Activated T-cell treated with anti-CD3 and anti-CD28 coated beads, Interleukin-2, amount 50 U/mL, for 4 hours (primary cell): ENCODE measurements around the gene BTBD9. TPM values are rescaled to one million over a fixed set of nuclear protein-coding genes. Genes with fewer than 3 reads are reported as not detected.

Experiments
- ATAC-seq, 2 donors: fragments of 200-7000 bp; cut with Tn5 transposase; one replicate each; pipeline ENCODE4 v1.10.0; 2021
- DNase-seq: peaks from one replicate; pipeline ENCODE4 v3.0.0-alpha.2; 2020
- H3K27me3 Mint-ChIP-seq: one replicate; pipeline ENCODE4 v1.8.0; 2021; ENCODE audit warnings: low read depth, mixed read lengths
- H3K36me3 Mint-ChIP-seq: one replicate; pipeline ENCODE4 v1.8.0; 2022; ENCODE audit warnings: mixed read lengths; ENCODE audit not compliant: insufficient read depth
- H3K4me1 Mint-ChIP-seq: one replicate; pipeline ENCODE4 v1.8.0; 2021; ENCODE audit warnings: low read depth, mixed read lengths
- H3K4me3 Mint-ChIP-seq: one replicate; pipeline ENCODE4 v1.8.0; 2021; ENCODE audit warnings: mild to moderate bottlenecking, moderate library complexity, mixed read lengths
- H3K9me3 Mint-ChIP-seq: one replicate; pipeline ENCODE4 v1.8.0; 2021; ENCODE audit warnings: mixed read lengths
- total RNA-seq, 3 donors: library from RNA; stranded (reverse); gene quantifications; one replicate each; pipeline ENCODE4 v1.2.1, GENCODE V29; 2021

BTBD9 gene
- total RNA-seq, 3 donors from 2014 or later, result 13.1 to 22.9 (median 15.5) TPM

DNA sequence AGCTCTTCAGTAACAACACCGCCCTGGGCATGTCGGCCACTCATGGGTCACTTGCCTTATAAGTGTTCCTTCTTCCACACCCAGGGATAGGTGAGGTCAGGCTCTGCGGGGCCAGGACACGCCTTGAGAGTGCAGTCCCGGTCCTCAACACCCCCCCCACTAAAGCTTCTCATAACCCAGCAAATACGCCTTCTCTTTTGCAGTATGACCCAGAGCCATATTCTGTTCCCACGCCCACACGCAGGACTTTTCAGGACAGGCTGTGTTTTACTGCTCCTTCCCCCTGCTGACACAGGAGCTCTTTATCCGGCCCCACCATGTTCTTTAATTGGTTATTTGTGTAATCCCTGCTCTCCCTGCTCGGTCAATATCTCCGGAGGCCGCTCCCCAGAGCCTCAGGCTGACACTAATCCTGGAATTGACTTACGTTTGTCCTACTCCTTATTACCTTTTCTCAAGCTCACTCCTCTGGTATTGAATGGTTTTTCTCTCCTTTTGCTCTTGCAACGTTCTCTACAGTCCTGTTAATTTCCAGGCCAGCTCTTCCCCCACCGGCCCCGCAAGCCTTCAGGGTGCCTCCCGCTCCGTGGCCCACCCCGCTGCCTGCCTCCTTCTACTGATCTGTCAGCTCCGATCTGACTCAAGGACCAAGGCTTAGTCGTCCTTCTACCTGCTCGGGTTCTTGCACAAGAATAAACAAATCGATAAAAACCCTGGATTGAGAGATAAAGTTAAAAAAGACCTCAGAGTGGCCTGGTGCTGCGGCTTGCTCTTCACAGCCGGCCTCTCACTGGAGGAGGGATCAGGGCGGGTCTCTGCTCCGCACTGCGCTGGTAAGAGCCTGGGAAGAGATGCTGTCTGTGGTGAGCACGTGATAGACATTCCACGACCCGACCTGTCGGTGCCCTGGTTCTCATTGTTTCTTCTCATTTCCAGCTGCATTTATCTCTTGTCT lies 462.7 kb downstream of the BTBD9 start:
- H3K36me3 Mint-ChIP-seq, result peaks cover 12% of the 10 kb centered on the region
- ATAC-seq, result no peak
- H3K4me3 Mint-ChIP-seq, result no peak overlapping the region
- H3K27me3 Mint-ChIP-seq, result no peaks in the 10 kb centered on the region
- H3K9me3 Mint-ChIP-seq, result no peaks in the 10 kb centered on the region
- no peaks in the 10 kb centered on the region for H3K4me1 Mint-ChIP-seq
- DNase-seq, result no peak

DNA sequence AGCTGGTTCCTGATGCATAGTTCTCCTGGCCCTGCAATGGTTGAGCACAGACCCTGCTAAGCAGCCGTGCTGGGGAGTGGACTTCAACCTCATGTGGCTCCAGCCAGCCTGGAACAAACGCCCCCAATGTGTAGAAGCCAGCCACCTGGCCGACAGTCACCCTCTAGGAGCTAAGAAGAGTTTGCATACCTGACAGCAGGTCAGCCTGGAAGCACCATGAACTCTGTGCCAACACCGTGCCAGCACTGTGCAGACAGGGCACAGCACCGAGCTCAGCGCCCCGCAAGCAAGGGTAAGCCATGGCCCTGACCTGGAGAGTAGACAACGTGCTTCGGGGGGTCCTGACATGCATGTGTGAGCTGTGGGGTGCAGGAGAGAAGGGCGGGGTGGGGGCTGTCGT lies 463.9 kb downstream of the BTBD9 start:
- Mint-ChIP-seq H3K9me3 (no peaks in the 10 kb centered on the region), H3K36me3 (peaks cover 12% of the 10 kb centered on the region), H3K27me3 (no peaks in the 10 kb centered on the region), H3K4me3 (no peak overlapping the region), H3K4me1 (no peaks in the 10 kb centered on the region)
- ATAC-seq, result no peak
- DNase-seq, result no peak

DNA sequence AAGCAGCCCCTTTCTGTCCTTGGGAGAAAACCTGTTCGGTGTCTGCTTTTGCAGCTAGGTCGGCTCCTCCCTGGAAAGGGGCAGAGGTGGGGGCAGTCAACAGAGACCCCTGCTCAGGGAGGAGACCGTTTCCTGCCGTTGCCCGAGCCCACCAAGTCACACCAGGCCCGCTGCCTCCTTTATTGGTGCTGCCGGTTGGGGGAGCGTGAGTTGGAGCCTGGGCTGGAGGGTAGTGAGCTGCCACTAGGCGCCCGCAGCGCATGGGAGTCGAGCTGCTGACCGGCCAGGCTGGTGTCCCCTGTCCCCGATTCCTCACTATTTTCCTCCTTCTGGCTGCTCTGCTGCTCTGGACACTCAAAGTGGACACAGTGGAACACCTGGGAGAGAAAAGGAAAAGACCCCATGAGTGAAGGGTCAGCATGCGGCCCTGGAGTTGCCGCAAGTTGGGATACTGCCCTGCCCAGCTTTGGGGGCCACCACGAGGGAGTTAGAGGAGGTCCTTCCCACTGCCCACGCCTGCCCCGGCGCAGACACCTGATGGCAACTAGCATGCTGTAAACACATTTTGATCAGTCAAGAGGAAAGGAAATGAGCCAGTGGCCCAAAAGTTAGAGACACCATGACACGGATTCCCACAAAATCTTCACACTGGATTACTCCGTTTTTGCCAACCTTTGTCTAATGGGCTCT lies 464.8 kb downstream of the BTBD9 start:
- Mint-ChIP-seq H3K36me3 (peaks cover 12% of the 10 kb centered on the region), H3K4me1 (no peaks in the 10 kb centered on the region), H3K27me3 (no peaks in the 10 kb centered on the region), H3K9me3 (no peaks in the 10 kb centered on the region), H3K4me3 (no peak overlapping the region)
- no peak for ATAC-seq
- DNase-seq, result no peak

GRCh38 chr6:38174315-38174714 lies 465.4 kb downstream of the BTBD9 start:
- ATAC-seq, result no peak
- peaks cover 12% of the 10 kb centered on the region for H3K36me3 Mint-ChIP-seq
- H3K4me1 Mint-ChIP-seq, result no peaks in the 10 kb centered on the region
- no peak overlapping the region for H3K4me3 Mint-ChIP-seq
- no peaks in the 10 kb centered on the region for H3K9me3 Mint-ChIP-seq
- no peaks in the 10 kb centered on the region for H3K27me3 Mint-ChIP-seq
- DNase-seq, result no peak

DNA sequence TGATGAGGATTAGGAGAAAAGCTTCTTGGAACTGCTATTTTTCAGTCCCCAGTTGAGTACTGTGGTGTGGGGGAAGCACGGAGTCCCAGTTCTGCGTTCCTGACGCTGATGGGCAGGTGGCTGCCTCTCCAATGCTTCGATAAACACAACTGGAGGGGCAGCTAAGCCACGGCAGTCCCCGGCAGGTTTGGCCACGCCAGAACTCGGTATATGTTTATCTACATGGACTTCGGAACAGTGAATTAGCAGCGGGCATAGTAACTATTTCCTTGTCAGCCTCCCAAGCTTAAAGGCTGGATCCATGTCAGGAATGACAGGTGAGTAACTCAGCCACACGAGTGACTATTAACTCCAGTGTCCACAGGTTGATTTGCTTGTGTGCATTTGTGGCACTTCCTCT lies 465.8 kb downstream of the BTBD9 start:
- DNase-seq (no peak), ATAC-seq (no peak)
- H3K9me3 Mint-ChIP-seq, result no peaks in the 10 kb centered on the region
- H3K4me3 Mint-ChIP-seq, result no peak overlapping the region
- H3K4me1 Mint-ChIP-seq, result no peaks in the 10 kb centered on the region
- peaks cover 12% of the 10 kb centered on the region for H3K36me3 Mint-ChIP-seq
- no peaks in the 10 kb centered on the region for H3K27me3 Mint-ChIP-seq

GRCh38 chr6:38172739-38173410 lies 466.9 kb downstream of the BTBD9 start:
- no peak for DNase-seq
- Mint-ChIP-seq H3K4me1 (no peaks in the 10 kb centered on the region), H3K4me3 (no peak overlapping the region), H3K36me3 (peaks cover 12% of the 10 kb centered on the region), H3K27me3 (no peaks in the 10 kb centered on the region), H3K9me3 (no peaks in the 10 kb centered on the region)
- no peak for ATAC-seq

DNA sequence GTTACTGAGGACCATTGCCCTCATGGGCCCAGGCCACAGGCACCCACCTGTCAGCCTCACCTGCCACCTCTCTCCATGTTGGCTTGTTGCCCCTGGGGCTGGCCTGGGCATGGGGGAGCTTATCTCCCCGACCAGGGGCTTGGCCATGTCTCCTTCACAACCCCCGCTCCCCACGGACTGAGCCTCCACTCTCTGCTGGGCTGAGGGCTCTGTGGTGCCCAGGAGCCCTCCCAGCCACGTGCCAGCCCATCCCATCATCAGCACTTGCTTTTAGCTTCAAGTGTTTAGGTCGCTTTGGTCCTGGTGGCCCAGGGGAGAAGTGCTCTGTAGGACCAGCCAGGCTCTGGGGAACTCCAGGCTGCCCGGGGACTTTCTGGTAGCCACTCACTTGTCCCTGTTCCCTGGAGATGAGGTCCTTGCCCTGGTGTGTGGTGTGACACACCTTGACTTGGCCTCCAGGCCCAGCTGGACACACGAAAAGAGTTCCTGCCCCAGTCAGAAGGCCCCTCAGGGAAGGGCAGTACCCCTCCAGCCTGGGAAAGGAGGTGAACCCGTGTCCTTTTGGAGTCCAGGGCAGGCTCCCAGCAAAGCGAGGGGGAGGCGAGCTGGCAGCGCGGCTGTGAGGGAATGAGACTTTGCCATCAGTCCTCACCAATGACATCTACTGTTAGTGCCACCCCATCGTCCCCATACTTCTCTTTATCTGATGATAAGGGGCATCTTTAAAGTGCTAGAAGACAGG lies 467.6 kb downstream of the BTBD9 start:
- Mint-ChIP-seq H3K27me3 (no peaks in the 10 kb centered on the region), H3K36me3 (peaks cover 12% of the 10 kb centered on the region), H3K4me1 (no peaks in the 10 kb centered on the region), H3K4me3 (no peak overlapping the region), H3K9me3 (no peaks in the 10 kb centered on the region)
- DNase-seq (no peak), ATAC-seq (no peak)

GRCh38 chr6:38170666-38171355 lies 468.9 kb downstream of the BTBD9 start:
- DNase-seq (no peak), ATAC-seq (no peak)
- Mint-ChIP-seq H3K4me1 (no peaks in the 10 kb centered on the region), H3K36me3 (peaks cover 11% of the 10 kb centered on the region), H3K4me3 (no peak overlapping the region), H3K9me3 (no peaks in the 10 kb centered on the region), H3K27me3 (no peaks in the 10 kb centered on the region)

GRCh38 chr6:38169977-38170526 lies 469.7 kb downstream of the BTBD9 start:
- Mint-ChIP-seq H3K9me3 (no peaks in the 10 kb centered on the region), H3K4me3 (no peak overlapping the region), H3K27me3 (no peaks in the 10 kb centered on the region), H3K36me3 (peaks cover 9% of the 10 kb centered on the region), H3K4me1 (no peaks in the 10 kb centered on the region)
- DNase-seq, result no peak
- ATAC-seq, result no peak

DNA sequence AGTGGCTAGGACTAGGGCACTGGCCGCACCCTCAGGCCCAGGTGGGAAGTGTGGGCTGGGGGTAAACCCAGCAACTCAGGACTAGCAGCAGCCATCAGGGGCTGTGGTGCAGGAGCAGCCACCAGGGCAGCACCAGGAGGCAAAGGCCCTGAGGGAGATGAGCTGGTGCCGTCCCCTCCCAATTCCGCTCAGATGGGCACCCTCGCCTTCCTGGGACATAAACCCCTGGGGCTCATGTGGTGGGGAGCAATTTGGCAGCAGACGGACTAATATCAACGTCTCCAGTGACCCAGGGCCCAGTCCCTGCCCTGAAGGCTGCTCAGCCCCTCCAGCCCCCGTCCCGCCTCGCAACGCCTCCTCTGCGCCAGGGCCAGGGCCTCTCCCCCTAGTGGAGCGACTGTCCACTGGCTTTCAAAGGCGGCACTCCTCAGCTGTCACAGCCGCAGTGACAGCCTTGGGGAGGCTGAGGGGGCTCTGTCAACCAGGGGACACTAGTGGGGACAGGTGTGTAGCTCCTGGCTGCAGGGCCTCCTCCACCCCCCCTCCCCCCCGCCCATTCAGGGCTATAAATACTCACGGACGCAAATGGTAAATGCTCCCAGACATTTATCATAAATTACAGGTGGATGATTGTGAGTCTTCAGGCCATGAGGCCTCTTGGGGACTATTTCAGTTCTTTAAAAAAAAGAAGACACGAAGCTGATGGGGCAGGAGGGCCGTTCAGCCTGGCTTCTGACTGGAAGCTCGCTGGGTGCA lies 470.3 kb downstream of the BTBD9 start:
- ATAC-seq, result no peak
- H3K4me1 Mint-ChIP-seq, result no peaks in the 10 kb centered on the region
- H3K4me3 Mint-ChIP-seq, result no peak overlapping the region
- no peaks in the 10 kb centered on the region for H3K9me3 Mint-ChIP-seq
- H3K36me3 Mint-ChIP-seq, result peaks cover 8% of the 10 kb centered on the region
- DNase-seq, result no peak
- no peaks in the 10 kb centered on the region for H3K27me3 Mint-ChIP-seq

DNA sequence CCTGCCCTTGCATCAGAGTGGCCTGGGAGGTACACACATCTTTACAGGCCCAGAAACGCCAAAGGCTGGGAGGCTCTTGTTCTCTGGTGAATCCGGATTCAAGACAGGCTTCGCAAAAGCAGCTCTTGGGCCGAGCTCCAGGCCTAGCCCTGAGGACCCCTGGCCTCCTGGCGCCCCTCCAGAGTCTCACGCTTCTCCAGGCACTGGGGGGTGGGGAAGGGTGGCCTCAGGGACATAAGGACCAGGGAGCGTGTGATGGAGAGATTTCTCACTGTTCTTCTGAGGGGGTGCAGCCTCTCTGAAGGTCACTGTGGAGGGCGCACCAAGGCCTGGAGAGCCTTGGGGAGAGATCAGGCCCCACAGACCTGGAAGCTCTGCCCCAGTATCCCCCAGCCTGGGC lies 471.0 kb downstream of the BTBD9 start:
- Mint-ChIP-seq H3K36me3 (peaks cover 8% of the 10 kb centered on the region), H3K4me3 (no peak overlapping the region), H3K9me3 (no peaks in the 10 kb centered on the region), H3K27me3 (no peaks in the 10 kb centered on the region), H3K4me1 (no peaks in the 10 kb centered on the region)
- DNase-seq (no peak), ATAC-seq (no peak)

- Mint-ChIP-seq H3K27me3 (no peaks in the 10 kb centered on the region), H3K4me3 (no peak overlapping the region), H3K36me3 (peaks cover 3% of the 10 kb centered on the region), H3K4me1 (no peaks in the 10 kb centered on the region), H3K9me3 (no peaks in the 10 kb centered on the region)
- DNase-seq (no peak), ATAC-seq (no peak)
These were observed 471.6 kb downstream of the BTBD9 start for GRCh38 chr6:38168126-38168525.

DNA sequence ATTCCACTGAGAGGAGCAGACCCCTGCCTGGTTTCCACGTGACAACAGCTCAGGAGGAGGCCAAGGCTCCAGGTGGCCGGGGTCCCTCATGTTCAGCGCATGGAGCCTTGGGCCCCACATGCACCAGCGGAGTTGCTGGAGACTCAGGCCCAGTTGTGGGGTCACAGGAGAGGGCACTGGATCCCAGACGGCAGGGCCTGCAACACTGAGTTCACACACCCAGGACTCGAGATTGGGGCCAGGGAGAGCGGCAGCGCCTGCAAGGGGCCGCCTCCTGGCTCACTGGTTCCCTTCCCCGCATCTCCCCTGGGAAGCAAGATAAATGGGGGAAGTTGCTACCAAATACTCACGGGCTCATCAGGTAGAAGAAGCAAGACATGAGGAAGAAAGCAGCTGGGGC lies 472.1 kb downstream of the BTBD9 start:
- H3K27me3 Mint-ChIP-seq, result no peaks in the 10 kb centered on the region
- H3K36me3 Mint-ChIP-seq, result no peaks in the 10 kb centered on the region
- no peak overlapping the region for H3K4me3 Mint-ChIP-seq
- ATAC-seq, result no peak
- DNase-seq, result no peak
- H3K4me1 Mint-ChIP-seq, result no peaks in the 10 kb centered on the region
- H3K9me3 Mint-ChIP-seq, result no peaks in the 10 kb centered on the region
